ENCODE measurements around the gene ROBO2.

DNA sequence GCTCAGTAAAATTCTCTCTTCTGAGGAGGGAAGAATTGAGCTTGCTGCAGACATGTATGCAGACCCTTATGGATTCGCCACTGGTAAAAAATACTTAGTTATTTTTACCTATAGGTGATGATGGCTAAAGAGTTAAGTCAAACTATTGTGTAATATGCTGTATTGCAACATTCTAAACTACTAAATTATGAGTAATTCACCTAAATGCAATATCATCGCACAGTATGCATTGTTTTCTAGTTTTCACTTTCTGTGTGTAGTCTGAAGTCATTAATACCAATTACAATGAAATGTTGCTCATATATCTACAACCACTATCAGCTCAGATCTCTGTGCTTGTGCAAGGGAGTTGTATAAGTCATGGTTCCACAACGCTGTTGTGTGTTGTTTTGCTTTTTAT lies 48.7 kb upstream of the ROBO2 start:
- TF ChIP-seq, protein P1, sequence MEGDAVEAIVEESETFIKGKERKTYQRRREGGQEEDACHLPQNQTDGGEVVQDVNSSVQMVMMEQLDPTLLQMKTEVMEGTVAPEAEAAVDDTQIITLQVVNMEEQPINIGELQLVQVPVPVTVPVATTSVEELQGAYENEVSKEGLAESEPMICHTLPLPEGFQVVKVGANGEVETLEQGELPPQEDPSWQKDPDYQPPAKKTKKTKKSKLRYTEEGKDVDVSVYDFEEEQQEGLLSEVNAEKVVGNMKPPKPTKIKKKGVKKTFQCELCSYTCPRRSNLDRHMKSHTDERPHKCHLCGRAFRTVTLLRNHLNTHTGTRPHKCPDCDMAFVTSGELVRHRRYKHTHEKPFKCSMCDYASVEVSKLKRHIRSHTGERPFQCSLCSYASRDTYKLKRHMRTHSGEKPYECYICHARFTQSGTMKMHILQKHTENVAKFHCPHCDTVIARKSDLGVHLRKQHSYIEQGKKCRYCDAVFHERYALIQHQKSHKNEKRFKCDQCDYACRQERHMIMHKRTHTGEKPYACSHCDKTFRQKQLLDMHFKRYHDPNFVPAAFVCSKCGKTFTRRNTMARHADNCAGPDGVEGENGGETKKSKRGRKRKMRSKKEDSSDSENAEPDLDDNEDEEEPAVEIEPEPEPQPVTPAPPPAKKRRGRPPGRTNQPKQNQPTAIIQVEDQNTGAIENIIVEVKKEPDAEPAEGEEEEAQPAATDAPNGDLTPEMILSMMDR (IDR thresholded peaks at IDR 0.05): no peak
- TF ChIP-seq POLR2A (IDR thresholded peaks at IDR 0.05): no peak
- no peak for TF ChIP-seq POLR2AphosphoS5 (IDR thresholded peaks at IDR 0.05; ENCODE audit: insufficient read depth in 1 of 2, low read depth in 1 of 2)

Measured in vagina (tissue), 2 donors.